ENCODE data around the gene POU6F2. TPM values are rescaled to one million over a fixed set of nuclear protein-coding genes. Genes with fewer than 3 reads are reported as not detected.

Gene POU6F2
- polyA plus RNA-seq, 2 of the 4 experiments (the other 2 are of a cell fraction) = not detected

- TF ChIP-seq E2F6 (IDR thresholded peaks at IDR 0.05; ENCODE audit: borderline replicate concordance, low read depth) (no peak), EHMT2 (IDR thresholded peaks at IDR 0.05; ENCODE audit: low read depth) (no peak), JUNB (IDR thresholded peaks at IDR 0.05) (no peak), CBX8 (IDR thresholded peaks at IDR 0.05) (no peak)
- ATAC-seq = no peak
- ChIA-PET CTCF (interaction anchor here (0.6 to 1.5 kb wide), 2 partner anchors 17 to 586 kb away, joined by 3 read pairs; no protein-coding TSS in a partner anchor), POLR2A (no interaction called here)
- no peak overlapping the region for H3K4me3 ChIP-seq
- 11% methylated on average over 3 of the region's 3 CpGs for WGBS (ENCODE audit: missing lambda C conversion rate)
- DNase-seq (ENCODE audit: low read depth in 1 of 2, low spot score in 1 of 2) = no peak
- no peak overlapping the region for H3K27ac ChIP-seq
- no peak for FAIRE-seq
- no peak overlapping the region for H3K4me2 ChIP-seq
- no peaks in the 10 kb centered on the region for H3K9me3 ChIP-seq
- H3K4me1 ChIP-seq = no peaks in the 10 kb centered on the region
These were observed 111.3 kb downstream of the POU6F2 start for GRCh38 chr7:39088730-39089593.

- no peaks in the 10 kb centered on the region for H3K4me1 ChIP-seq
- no peaks in the 10 kb centered on the region for H3K9me3 ChIP-seq
- ChIA-PET POLR2A (no interaction called here), CTCF (no interaction called here)
- no peak for DNase-seq (ENCODE audit: low read depth in 1 of 2, low spot score in 1 of 2)
- 12% methylated on average over 2 of the region's 2 CpGs for WGBS (ENCODE audit: missing lambda C conversion rate)
- H3K4me2 ChIP-seq = no peak overlapping the region
- H3K4me3 ChIP-seq = no peak overlapping the region
- H3K27ac ChIP-seq = no peak overlapping the region
- no peak for FAIRE-seq
- TF ChIP-seq MAX (IDR thresholded peaks at IDR 0.05) = no peak
- no peak for TF ChIP-seq BCL3 (IDR thresholded peaks at IDR 0.05)
- no peak for TF ChIP-seq RARB (CRISPR knock-in tag; IDR thresholded peaks at IDR 0.05)
- TF ChIP-seq MAFK (IDR thresholded peaks at IDR 0.05; ENCODE audit: partially characterized antibody) = no peak
- no peak for TF ChIP-seq GATA3 (IDR thresholded peaks at IDR 0.05; ENCODE audit: borderline replicate concordance)
- TF ChIP-seq SMC3 (IDR thresholded peaks at IDR 0.05) = no peak
- no peak for TF ChIP-seq HEYL (CRISPR knock-in tag; IDR thresholded peaks at IDR 0.05)
- TF ChIP-seq RNF2 (IDR thresholded peaks at IDR 0.05; ENCODE audit: borderline replicate concordance, low read depth) = no peak
- no peak for TF ChIP-seq TFCP2L1 (CRISPR knock-in tag; IDR thresholded peaks at IDR 0.05)
- no peak for ATAC-seq
These were observed 113.4 kb downstream of the POU6F2 start for GRCh38 chr7:39091145-39091544.

GRCh38 chr7:39091774-39092173 is 114.1 kb downstream of the POU6F2 start:
- FAIRE-seq (no peak), DNase-seq (ENCODE audit: low read depth in 1 of 2, low spot score in 1 of 2) (no peak), ATAC-seq (no peak)
- Histone ChIP-seq H3K27ac (no peak overlapping the region), H3K9me3 (no peaks in the 10 kb centered on the region), H3K4me2 (no peak overlapping the region), H3K4me1 (no peaks in the 10 kb centered on the region), H3K4me3 (no peak overlapping the region)
- TF ChIP-seq PBX3 (IDR thresholded peaks at IDR 0.05) = no peak
- ChIA-PET CTCF (no interaction called here), POLR2A (no interaction called here)
- 18% methylated on average over 5 of the region's 5 CpGs for WGBS (ENCODE audit: missing lambda C conversion rate)

- 3% methylated on average over 2 of the region's 2 CpGs for WGBS (ENCODE audit: missing lambda C conversion rate)
- no peak for FAIRE-seq
- ChIA-PET POLR2A (no interaction called here), CTCF (interaction anchor here (1.3 kb wide), 1 partner anchor 12 kb away, joined by 3 read pairs; no protein-coding TSS in a partner anchor)
- no peaks in the 10 kb centered on the region for H3K4me1 ChIP-seq
- DNase-seq (ENCODE audit: low read depth in 1 of 2, low spot score in 1 of 2) = no peak
- H3K4me2 ChIP-seq = no peak overlapping the region
- no peak for TF ChIP-seq TP53 (CRISPR knock-in tag; IDR thresholded peaks at IDR 0.05)
- no peak for TF ChIP-seq FOSL2 (IDR thresholded peaks at IDR 0.05)
- no peak for TF ChIP-seq FOSL2 (CRISPR knock-in tag; IDR thresholded peaks at IDR 0.05)
- no peak for TF ChIP-seq MAZ (IDR thresholded peaks at IDR 0.05; ENCODE audit: borderline replicate concordance, low read depth, low read length)
- TF ChIP-seq GATA3 (IDR thresholded peaks at IDR 0.05; ENCODE audit: borderline replicate concordance) = no peak
- TF ChIP-seq CBX8 (IDR thresholded peaks at IDR 0.05) = no peak
- TF ChIP-seq ESRRA (IDR thresholded peaks at IDR 0.05; ENCODE audit: borderline replicate concordance, low read length) = no peak
- ATAC-seq = no peak
- no peak overlapping the region for H3K27ac ChIP-seq
- no peak overlapping the region for H3K4me3 ChIP-seq
- no peaks in the 10 kb centered on the region for H3K9me3 ChIP-seq
These were observed 117.0 kb downstream of the POU6F2 start for GRCh38 chr7:39094731-39095130.
